ENCODE data around the gene UQCRH.
A peak's percentile ranks its signal among the peaks of the same experiment; 100 is the strongest.
"Not testable (repeated sequence)": the region's sequence is repeated elsewhere in the genome, so short reads cannot be mapped to it uniquely, and the experiment has no call there.

The UQCRH gene

GRCh38 chr1:46331786-46332540, 28.5 kb downstream of the UQCRH start:
- not testable (repeated sequence) for DNase-seq (ENCODE audit: low read depth in 2 of 3, low spot score in 2 of 3)

- no peak for DNase-seq (ENCODE audit: low read depth in 2 of 3, low spot score in 2 of 3)
Observed at GRCh38 chr1:46333300-46334029, 30.0 kb downstream of the UQCRH start.

- no peak for DNase-seq (ENCODE audit: low read depth in 2 of 3, low spot score in 2 of 3)
Observed at GRCh38 chr1:46334030-46334384, 30.5 kb downstream of the UQCRH start.

GRCh38 chr1:46335081-46335480, 31.6 kb downstream of the UQCRH start:
- no peak for DNase-seq (ENCODE audit: low read depth in 2 of 3, low spot score in 2 of 3)

GRCh38 chr1:46337409-46337808, 33.9 kb downstream of the UQCRH start:
- not testable (repeated sequence) for DNase-seq (ENCODE audit: low read depth in 2 of 3, low spot score in 2 of 3)

- DNase-seq (ENCODE audit: low read depth in 2 of 3, low spot score in 2 of 3), result peak; percentile 54 to 68 (median 62)
Observed at GRCh38 chr1:46340404-46341221, 37.1 kb downstream of the UQCRH start, which contains the start of gene NSUN4. Gene NSUN4, plus strand, starts transcription at chr1:46340807. Its CDS starts 20 bp downstream, at chr1:46340827.

- DNase-seq (ENCODE audit: low read depth in 2 of 3, low spot score in 2 of 3), result no peak
Observed at GRCh38 chr1:46341222-46342083, 38.0 kb downstream of the UQCRH start.

GRCh38 chr1:46342084-46342656, 38.7 kb downstream of the UQCRH start:
- no peak for DNase-seq (ENCODE audit: low read depth in 2 of 3, low spot score in 2 of 3)

- no peak for DNase-seq (ENCODE audit: low read depth in 2 of 3, low spot score in 2 of 3)
Observed at GRCh38 chr1:46342677-46343350, 39.3 kb downstream of the UQCRH start.

- DNase-seq (ENCODE audit: low read depth in 2 of 3, low spot score in 2 of 3), result no peak
Observed at GRCh38 chr1:46343351-46343695, 39.8 kb downstream of the UQCRH start.

- DNase-seq (ENCODE audit: low read depth in 2 of 3, low spot score in 2 of 3), result no peak
Observed at GRCh38 chr1:46343705-46344104, 40.2 kb downstream of the UQCRH start.

- no peak for DNase-seq (ENCODE audit: low read depth in 2 of 3, low spot score in 2 of 3)
Observed at GRCh38 chr1:46344481-46344880, 41.0 kb downstream of the UQCRH start.

- no peak for DNase-seq (ENCODE audit: low read depth in 2 of 3, low spot score in 2 of 3)
Observed at GRCh38 chr1:46345281-46345680, 41.8 kb downstream of the UQCRH start.

- no peak for DNase-seq (ENCODE audit: low read depth in 2 of 3, low spot score in 2 of 3)
Observed at GRCh38 chr1:46352363-46352762, 48.9 kb downstream of the UQCRH start.

- not testable (repeated sequence) for DNase-seq (ENCODE audit: low read depth in 2 of 3, low spot score in 2 of 3)
Observed at GRCh38 chr1:46355920-46356319, 52.4 kb downstream of the UQCRH start.

GRCh38 chr1:46362158-46362557, 58.7 kb downstream of the UQCRH start:
- no peak for DNase-seq (ENCODE audit: low read depth in 2 of 3, low spot score in 2 of 3)

- DNase-seq (ENCODE audit: low read depth in 2 of 3, low spot score in 2 of 3), result no peak
Observed at GRCh38 chr1:46363121-46363520, 59.6 kb downstream of the UQCRH start.

GRCh38 chr1:46364612-46365011, 61.1 kb downstream of the UQCRH start:
- no peak for DNase-seq (ENCODE audit: low read depth in 2 of 3, low spot score in 2 of 3)

- DNase-seq (ENCODE audit: low read depth in 2 of 3, low spot score in 2 of 3), result not testable (repeated sequence)
Observed at GRCh38 chr1:46365796-46366195, 62.3 kb downstream of the UQCRH start.
